Esophagus muscularis mucosa (tissue), 4 donors: ENCODE results near the gene FRAS1.

Source experiments
- CTCF ChIP-seq, 3 experiments: fragments of 200-600 bp in 2 of 3; fragments of 450-650 bp in 1 of 3; sonication (generic) in 2 of 3; IDR thresholded peaks; one replicate each; pipeline ENCODE4 v1.5.1; 2017 to 2019; ENCODE audit warnings: antibody characterized with exemption in 3 of 3, mild to moderate bottlenecking in 2 of 3, moderate library complexity in 1 of 3
- EP300 ChIP-seq: sonication (generic); formaldehyde crosslinking; IDR thresholded peaks from one replicate; pipeline ENCODE4 v1.6.1; 2017; ENCODE audit warnings: antibody characterized with exemption
- POLR2A ChIP-seq: fragments of 450-650 bp; IDR thresholded peaks from one replicate; pipeline ENCODE4 v1.6.1; 2017; ENCODE audit warnings: antibody characterized with exemption, moderate library complexity, mild to moderate bottlenecking, low read depth
- POLR2AphosphoS5 ChIP-seq, 2 donors: sonication (generic); formaldehyde crosslinking; IDR thresholded peaks; one replicate each; pipeline ENCODE4 v1.6.1; 2017; ENCODE audit warnings: antibody characterized with exemption in 2 of 2

- TF ChIP-seq CTCF (IDR thresholded peaks at IDR 0.05) (no peak), POLR2A (no peak), POLR2AphosphoS5 (IDR thresholded peaks at IDR 0.05) (no peak), EP300 (no peak)
These were observed 169.2 kb downstream of the FRAS1 start for GRCh38 chr4:78226279-78226678.
